Endothelial cell of umbilical vein (primary cell): ENCODE measurements around the gene SLC12A6.

ENCODE experiments used
- EZH2 ChIP-seq: IDR thresholded peaks from 2 replicates; pipeline ENCODE4 v1.6.1; 2012; ENCODE audit warnings: borderline replicate concordance, low read depth, mild to moderate bottlenecking, moderate library complexity, low read length, inconsistent platforms; ENCODE audit not compliant: severe bottlenecking
- FOS ChIP-seq: IDR thresholded peaks from 2 replicates; pipeline ENCODE4 v1.6.1; 2011; ENCODE audit warnings: mild to moderate bottlenecking, low read length, moderate library complexity, borderline replicate concordance; ENCODE audit not compliant: insufficient read depth
- GATA2 ChIP-seq: IDR thresholded peaks from 2 replicates; pipeline ENCODE4 v1.7.0; 2011; ENCODE audit warnings: low read depth, mild to moderate bottlenecking, moderate library complexity, mixed read lengths, low read length; ENCODE audit not compliant: insufficient read length, insufficient read depth
- JUN ChIP-seq: IDR thresholded peaks from 2 replicates; pipeline ENCODE4 v1.6.1; 2011; ENCODE audit warnings: borderline replicate concordance, low read depth; ENCODE audit not compliant: insufficient read length, insufficient read depth
- MAX ChIP-seq: IDR thresholded peaks from 2 replicates; pipeline ENCODE4 v1.6.1; 2011; ENCODE audit not compliant: insufficient read depth, insufficient read length
- MYC ChIP-seq: IDR thresholded peaks from one replicate; pipeline ENCODE4 v1.6.1; 2011; ENCODE audit warnings: mild to moderate bottlenecking, low read depth, low read length
- POLR2A ChIP-seq: IDR thresholded peaks from 2 replicates; pipeline ENCODE4 v1.6.1; 2012; ENCODE audit warnings: low read depth, mild to moderate bottlenecking, control low read depth, low read length
- POLR2AphosphoS5 ChIP-seq: IDR thresholded peaks from 2 replicates; pipeline ENCODE4 v1.6.1; 2012; ENCODE audit warnings: low read depth, mild to moderate bottlenecking, control low read depth, low read length, moderate library complexity; ENCODE audit not compliant: insufficient read depth
- TF ChIP-seq, protein P1 (sequence below), 2 donors: IDR thresholded peaks; 1 replicate in 1 of 2; 2 replicates in 1 of 2; pipeline ENCODE4 v1.5.1; 2011; ENCODE audit warnings: low read length in 2 of 2, mild to moderate bottlenecking in 2 of 2, moderate library complexity in 2 of 2, control low read depth in 1 of 2, inconsistent platforms in 1 of 2, low read depth in 1 of 2; ENCODE audit not compliant: insufficient read depth in 1 of 2; ENCODE audit errors: extremely low read depth in 1 of 2

DNA sequence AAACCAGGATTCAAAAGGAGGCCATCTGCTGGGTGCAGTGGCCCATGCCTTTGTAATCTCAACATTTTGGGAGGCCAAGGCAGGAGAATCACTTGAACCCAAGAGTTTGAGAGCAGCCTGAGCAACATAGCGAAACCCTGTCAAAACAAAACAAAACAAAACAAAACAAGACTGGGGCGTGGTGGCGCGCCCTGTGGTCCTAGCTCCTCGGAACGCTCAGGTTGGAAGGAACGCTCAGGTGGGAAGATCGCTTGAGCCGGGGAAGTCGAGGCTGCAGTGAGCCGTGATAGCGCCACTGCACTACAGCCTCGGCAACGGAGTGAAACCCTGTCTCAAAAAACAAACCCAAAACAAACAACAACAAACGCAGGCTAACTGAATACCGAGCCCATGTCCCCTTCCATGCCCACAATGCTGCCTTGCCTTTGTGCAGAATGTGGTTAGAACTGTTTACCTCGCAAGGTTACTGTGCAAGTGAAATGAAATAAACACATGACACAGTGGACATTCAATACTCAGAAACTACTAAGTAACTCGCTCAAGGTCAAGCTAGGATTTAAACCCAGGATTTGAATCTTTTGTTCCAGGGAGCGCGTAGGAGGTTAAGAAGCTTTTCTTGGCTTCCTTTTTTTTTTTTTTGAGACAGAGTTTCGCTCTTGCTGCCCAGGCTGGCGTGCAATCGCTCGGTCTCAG is 113.5 kb downstream of the SLC12A6 start:
- TF ChIP-seq EZH2 (no peak), POLR2A (no peak), MAX (no peak), POLR2AphosphoS5 (no peak), JUN (no peak), FOS (no peak), MYC (no peak), GATA2 (no peak)
- TF ChIP-seq, protein P1, sequence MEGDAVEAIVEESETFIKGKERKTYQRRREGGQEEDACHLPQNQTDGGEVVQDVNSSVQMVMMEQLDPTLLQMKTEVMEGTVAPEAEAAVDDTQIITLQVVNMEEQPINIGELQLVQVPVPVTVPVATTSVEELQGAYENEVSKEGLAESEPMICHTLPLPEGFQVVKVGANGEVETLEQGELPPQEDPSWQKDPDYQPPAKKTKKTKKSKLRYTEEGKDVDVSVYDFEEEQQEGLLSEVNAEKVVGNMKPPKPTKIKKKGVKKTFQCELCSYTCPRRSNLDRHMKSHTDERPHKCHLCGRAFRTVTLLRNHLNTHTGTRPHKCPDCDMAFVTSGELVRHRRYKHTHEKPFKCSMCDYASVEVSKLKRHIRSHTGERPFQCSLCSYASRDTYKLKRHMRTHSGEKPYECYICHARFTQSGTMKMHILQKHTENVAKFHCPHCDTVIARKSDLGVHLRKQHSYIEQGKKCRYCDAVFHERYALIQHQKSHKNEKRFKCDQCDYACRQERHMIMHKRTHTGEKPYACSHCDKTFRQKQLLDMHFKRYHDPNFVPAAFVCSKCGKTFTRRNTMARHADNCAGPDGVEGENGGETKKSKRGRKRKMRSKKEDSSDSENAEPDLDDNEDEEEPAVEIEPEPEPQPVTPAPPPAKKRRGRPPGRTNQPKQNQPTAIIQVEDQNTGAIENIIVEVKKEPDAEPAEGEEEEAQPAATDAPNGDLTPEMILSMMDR (IDR thresholded peaks at IDR 0.05; ENCODE audit: extremely low read depth in 1 of 2, insufficient read depth in 1 of 2, low read depth in 1 of 2, low read length in 2 of 2): no peak
